Cardiac fibroblast (primary cell): ENCODE data around the gene CHCHD3.
"Not testable (repeated sequence)": the region's sequence is repeated elsewhere in the genome, so short reads cannot be mapped to it uniquely, and the experiment has no call there.

Source experiments
- DNase-seq, 2 donors: peaks; one replicate each; pipeline versions ENCODE4 v3.0.0 to v3.0.0-alpha.2; 2010; ENCODE audit warnings: low read depth in 2 of 2
- H3K4me3 ChIP-seq, 2 donors: replicated peaks in 1 of 2; 1 replicate in 1 of 2; 2 replicates in 1 of 2; pipeline ENCODE4 v1.5.1; 2011; ENCODE audit warnings: low read depth in 2 of 2, low read length in 2 of 2, mild to moderate bottlenecking in 2 of 2, moderate library complexity in 1 of 2
- TF ChIP-seq, protein P1 (sequence below): IDR thresholded peaks from one replicate; pipeline ENCODE4 v1.5.1; 2011; ENCODE audit warnings: low read depth, mild to moderate bottlenecking, low read length, inconsistent platforms

The CHCHD3 gene

DNA sequence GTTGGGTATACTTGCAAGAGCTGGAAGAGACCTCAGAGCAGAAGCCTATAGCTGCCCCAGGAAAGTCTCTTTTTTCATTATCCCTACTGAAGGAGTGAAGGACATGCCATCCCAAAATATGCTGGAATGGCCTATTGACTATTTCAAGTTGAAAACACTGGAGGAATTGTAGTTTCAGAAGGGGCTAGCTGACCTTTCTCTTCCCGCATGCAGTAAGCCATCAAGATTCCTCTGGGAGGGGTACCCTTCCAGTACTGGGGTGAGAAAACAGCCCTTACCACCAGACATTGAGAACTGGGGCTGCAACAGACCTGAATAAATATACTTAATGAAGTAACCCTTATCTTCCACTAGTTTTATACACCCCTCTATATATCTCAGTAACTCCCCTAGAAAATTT, 41.7 kb downstream of the CHCHD3 start:
- no peak for DNase-seq
- TF ChIP-seq, protein P1, sequence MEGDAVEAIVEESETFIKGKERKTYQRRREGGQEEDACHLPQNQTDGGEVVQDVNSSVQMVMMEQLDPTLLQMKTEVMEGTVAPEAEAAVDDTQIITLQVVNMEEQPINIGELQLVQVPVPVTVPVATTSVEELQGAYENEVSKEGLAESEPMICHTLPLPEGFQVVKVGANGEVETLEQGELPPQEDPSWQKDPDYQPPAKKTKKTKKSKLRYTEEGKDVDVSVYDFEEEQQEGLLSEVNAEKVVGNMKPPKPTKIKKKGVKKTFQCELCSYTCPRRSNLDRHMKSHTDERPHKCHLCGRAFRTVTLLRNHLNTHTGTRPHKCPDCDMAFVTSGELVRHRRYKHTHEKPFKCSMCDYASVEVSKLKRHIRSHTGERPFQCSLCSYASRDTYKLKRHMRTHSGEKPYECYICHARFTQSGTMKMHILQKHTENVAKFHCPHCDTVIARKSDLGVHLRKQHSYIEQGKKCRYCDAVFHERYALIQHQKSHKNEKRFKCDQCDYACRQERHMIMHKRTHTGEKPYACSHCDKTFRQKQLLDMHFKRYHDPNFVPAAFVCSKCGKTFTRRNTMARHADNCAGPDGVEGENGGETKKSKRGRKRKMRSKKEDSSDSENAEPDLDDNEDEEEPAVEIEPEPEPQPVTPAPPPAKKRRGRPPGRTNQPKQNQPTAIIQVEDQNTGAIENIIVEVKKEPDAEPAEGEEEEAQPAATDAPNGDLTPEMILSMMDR, result no peak
- H3K4me3 ChIP-seq, result no peak overlapping the region

DNA sequence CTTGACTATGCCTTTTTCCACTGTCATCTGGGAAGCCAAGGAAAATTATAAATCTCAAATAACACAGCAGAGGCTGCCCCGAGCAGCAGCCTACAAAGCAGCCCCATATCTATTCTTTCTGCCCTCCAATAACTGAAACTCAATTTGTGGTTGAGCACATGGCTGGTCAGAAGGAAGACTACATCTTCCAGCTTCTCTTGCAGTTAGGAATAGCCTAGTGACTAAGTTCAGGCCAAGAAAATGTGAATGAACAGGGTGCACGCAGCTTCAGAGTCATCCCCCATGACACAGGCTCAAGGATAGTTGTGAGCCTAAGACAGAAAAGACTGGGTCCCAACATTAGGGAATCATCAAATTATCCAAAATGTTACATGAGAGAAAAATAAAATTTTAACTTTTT, 42.3 kb downstream of the CHCHD3 start:
- TF ChIP-seq, protein P1, result no peak
- no peak overlapping the region for H3K4me3 ChIP-seq
- no peak for DNase-seq

DNA sequence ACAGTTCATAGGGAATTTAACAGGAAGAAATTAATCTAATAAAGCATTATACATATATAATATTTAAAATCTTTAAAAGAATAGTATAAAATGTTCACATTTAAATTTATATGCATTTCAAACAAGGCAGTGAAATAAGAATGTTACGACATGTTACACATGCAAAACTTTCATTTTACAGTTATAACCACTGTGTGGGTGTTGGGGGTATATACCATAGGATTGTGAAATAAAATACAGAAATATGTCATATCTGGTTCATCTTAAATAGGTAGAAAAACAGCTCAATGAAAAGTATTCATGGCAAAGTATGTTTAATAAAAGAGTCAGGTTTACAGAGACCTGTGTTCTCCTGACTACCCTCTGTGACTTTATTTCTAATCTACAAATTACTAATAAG, 45.6 kb downstream of the CHCHD3 start:
- TF ChIP-seq, protein P1, result no peak
- no peak for DNase-seq
- no peak overlapping the region for H3K4me3 ChIP-seq

DNA sequence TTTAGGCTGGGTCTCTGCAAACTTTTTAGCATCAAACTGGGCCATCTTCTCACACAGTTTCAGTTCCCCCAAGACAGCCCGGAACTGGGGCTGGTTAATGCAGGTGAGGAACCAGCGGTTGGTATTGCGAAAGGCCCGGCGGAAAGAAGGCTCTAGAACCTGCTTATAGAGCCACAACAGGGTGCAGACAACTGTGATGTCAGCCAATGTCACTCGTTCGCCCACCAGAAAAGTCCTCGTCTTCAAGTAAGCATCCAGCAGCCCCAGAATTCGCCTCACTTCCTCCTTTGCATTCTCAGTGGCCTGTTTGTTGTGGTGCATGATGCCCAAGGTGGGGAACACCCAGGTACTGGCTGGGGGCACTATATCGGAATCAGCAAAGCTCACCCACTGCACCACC, 46.6 kb downstream of the CHCHD3 start:
- not testable (repeated sequence) for DNase-seq, H3K4me3 ChIP-seq

DNA sequence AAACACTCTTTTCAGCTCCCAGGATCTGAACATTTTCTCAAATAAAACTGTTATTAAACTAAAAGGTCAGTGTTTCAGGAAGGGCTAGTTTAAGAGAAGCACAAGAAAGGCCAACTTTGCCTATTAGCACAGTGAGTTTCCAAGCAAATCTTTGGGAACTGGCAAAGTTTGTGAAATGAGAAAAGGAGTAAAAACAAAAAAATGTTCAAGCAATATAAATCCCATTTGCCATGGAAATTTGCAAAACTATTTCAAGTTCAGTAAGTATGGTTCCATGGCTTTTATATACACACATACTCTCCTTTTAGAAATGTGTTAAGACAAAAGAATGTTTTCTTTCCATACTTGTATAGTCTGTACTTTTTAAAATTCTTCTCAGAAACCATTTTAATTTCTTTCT, 51.5 kb downstream of the CHCHD3 start:
- no peak overlapping the region for H3K4me3 ChIP-seq
- no peak for DNase-seq
- TF ChIP-seq, protein P1, result no peak

DNA sequence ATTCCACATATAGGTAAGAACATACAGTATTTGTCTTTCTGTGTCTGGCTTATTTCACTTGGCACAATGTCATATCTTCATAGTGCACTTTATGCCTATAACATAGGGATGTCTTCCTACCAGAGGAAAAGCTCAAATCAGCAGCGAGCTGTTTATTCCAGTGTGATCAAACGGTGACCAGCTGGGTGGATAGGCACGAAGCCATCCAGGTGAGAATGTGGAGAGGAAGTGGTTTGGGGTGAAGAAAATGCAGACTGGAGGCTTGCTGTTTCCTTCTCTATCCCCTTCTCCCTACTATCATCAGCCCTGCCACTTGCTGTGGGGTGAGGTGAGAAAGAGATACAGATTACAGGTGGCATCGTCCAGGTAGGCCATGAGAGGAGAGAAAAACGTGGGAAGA, 52.4 kb downstream of the CHCHD3 start:
- DNase-seq, result no peak
- TF ChIP-seq, protein P1, result no peak
- H3K4me3 ChIP-seq, result no peak overlapping the region

DNA sequence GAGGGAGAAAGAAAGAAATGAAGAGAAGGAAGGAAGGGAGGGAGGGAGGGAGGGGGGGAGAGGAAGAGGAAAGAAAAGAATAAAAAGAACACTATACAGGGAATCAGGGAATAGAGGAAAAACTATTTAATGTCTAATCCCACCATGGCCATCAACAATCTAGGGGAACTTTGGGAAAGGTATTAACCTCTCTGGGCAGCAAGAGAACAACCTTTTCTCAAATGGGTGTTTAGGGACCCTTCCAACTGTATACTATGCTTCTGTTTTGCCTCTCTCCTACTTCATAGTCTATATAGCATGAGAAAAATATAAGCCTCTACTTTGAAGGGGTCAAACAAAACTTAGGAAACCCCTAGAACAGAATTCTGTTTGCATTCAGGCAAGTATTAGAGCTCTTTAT, 54.5 kb downstream of the CHCHD3 start:
- H3K4me3 ChIP-seq, result no peak overlapping the region
- no peak for DNase-seq
- TF ChIP-seq, protein P1, result no peak
